ENCODE results near the gene CNDP1.

DNA sequence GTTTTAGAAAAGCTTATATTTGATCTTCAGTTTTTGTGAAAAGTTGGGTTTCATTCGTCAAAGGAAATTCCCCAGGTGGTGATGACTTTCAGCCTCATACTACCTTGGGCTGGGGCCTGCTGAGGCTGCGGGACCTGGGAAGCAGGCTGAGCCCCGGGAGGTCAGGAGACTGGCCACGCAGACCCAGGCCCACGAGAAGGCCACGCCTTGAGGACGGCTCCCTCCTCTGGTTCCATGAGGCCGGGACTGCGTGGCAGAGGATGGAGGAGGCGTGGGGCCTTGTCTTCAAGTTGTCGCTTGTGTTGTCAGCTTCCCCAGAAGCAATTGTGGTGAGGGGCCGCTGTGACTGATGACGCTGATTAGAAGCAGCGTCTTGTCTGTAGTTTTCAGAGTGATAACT lies 26.4 kb upstream of the CNDP1 start:
- TF ChIP-seq, protein P1, sequence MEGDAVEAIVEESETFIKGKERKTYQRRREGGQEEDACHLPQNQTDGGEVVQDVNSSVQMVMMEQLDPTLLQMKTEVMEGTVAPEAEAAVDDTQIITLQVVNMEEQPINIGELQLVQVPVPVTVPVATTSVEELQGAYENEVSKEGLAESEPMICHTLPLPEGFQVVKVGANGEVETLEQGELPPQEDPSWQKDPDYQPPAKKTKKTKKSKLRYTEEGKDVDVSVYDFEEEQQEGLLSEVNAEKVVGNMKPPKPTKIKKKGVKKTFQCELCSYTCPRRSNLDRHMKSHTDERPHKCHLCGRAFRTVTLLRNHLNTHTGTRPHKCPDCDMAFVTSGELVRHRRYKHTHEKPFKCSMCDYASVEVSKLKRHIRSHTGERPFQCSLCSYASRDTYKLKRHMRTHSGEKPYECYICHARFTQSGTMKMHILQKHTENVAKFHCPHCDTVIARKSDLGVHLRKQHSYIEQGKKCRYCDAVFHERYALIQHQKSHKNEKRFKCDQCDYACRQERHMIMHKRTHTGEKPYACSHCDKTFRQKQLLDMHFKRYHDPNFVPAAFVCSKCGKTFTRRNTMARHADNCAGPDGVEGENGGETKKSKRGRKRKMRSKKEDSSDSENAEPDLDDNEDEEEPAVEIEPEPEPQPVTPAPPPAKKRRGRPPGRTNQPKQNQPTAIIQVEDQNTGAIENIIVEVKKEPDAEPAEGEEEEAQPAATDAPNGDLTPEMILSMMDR (IDR thresholded peaks at IDR 0.05): no peak
- no peak for TF ChIP-seq POLR2A (IDR thresholded peaks at IDR 0.05)
